Hepatocyte (in vitro differentiated cells): ENCODE results near the gene UFSP2. TPM values are rescaled to one million over a fixed set of nuclear protein-coding genes. Genes with fewer than 3 reads are reported as not detected.

Experiments used
- DNase-seq: peaks from one replicate; pipeline ENCODE4 v3.0.0-alpha.2; 2016; ENCODE audit warnings: low spot score
- H2AFZ ChIP-seq: fragments of 200-600 bp; sonication (generic); 2 replicates; pipeline ENCODE4 v1.6.0; 2016; ENCODE audit warnings: antibody characterized with exemption, mild to moderate bottlenecking
- H3K27ac ChIP-seq: fragments of 200-600 bp; sonication (generic); 2 replicates; pipeline ENCODE4 v1.5.1; 2016; ENCODE audit warnings: mild to moderate bottlenecking
- H3K27me3 ChIP-seq: fragments of 200-600 bp; sonication (generic); 2 replicates; pipeline ENCODE4 v1.6.1; 2016
- H3K36me3 ChIP-seq: fragments of 200-600 bp; sonication (generic); replicated peaks from 2 replicates; pipeline ENCODE4 v1.5.1; 2016; ENCODE audit warnings: low read depth; ENCODE audit not compliant: insufficient read depth
- H3K4me1 ChIP-seq: fragments of 200-600 bp; sonication (generic); 2 replicates; pipeline ENCODE4 v1.5.1; 2016; ENCODE audit warnings: mild to moderate bottlenecking, moderate library complexity; ENCODE audit not compliant: insufficient read depth
- H3K4me2 ChIP-seq: fragments of 200-600 bp; sonication (generic); 2 replicates; pipeline ENCODE4 v1.6.0; 2016
- H3K4me3 ChIP-seq: fragments of 200-600 bp; sonication (generic); 2 replicates; pipeline ENCODE4 v1.5.1; 2016; ENCODE audit warnings: mild to moderate bottlenecking
- H3K79me2 ChIP-seq: fragments of 200-600 bp; sonication (generic); 2 replicates; pipeline ENCODE4 v1.6.0; 2017; ENCODE audit warnings: mild to moderate bottlenecking
- H3K9me2 ChIP-seq: fragments of 200-600 bp; sonication (generic); replicated peaks from 2 replicates; pipeline ENCODE4 v1.6.0; 2017; ENCODE audit warnings: mild to moderate bottlenecking; ENCODE audit not compliant: insufficient read depth
- H3K9me3 ChIP-seq: fragments of 200-600 bp; sonication (generic); 2 replicates; pipeline ENCODE4 v1.5.1; 2016; ENCODE audit warnings: low read depth, mild to moderate bottlenecking
- H4K20me1 ChIP-seq: fragments of 200-600 bp; sonication (generic); 2 replicates; pipeline ENCODE4 v1.6.0; 2016; ENCODE audit warnings: mild to moderate bottlenecking; ENCODE audit not compliant: insufficient read depth, poor library complexity, severe bottlenecking
- EZH2 ChIP-seq: fragments of 200-600 bp; sonication (generic); IDR thresholded peaks from 2 replicates; pipeline ENCODE4 v1.6.1; 2016; ENCODE audit warnings: antibody characterized with exemption, mild to moderate bottlenecking, borderline replicate concordance
- EZH2phosphoT487 ChIP-seq: fragments of 200-600 bp; sonication (generic); IDR thresholded peaks from one replicate; pipeline ENCODE4 v1.6.1; 2018; ENCODE audit warnings: antibody characterized with exemption, mild to moderate bottlenecking, low read depth, moderate library complexity; ENCODE audit not compliant: unreplicated experiment, severe bottlenecking
- WGBS: methylation state at CpG from one replicate; pipeline ENCODE4 v1.1.6; 2016; ENCODE audit warnings: low lambda C conversion rate; ENCODE audit errors: missing lambda C conversion rate; 5-methylcytosine and 5-hydroxymethylcytosine counted together
- polyA plus RNA-seq: library from polyadenylated mRNA; unstranded; fragments of >200 nt; fragmentation: Nextera tagmentation; extraction: Ambion mirVana; gene quantifications from 2 replicates; pipeline ENCODE4 v1.2.1, GENCODE V29; 2016
- total RNA-seq: library from RNA; depleted of rRNA; stranded (reverse); fragments of >200 nt; gene quantifications from 2 replicates; pipeline ENCODE4 v1.2.3, GENCODE V29; 2014
- TF ChIP-seq, protein P1 (sequence below): fragments of 200-600 bp; sonication (generic); IDR thresholded peaks from 2 replicates; pipeline ENCODE4 v1.5.1; 2016; ENCODE audit warnings: antibody characterized with exemption, mild to moderate bottlenecking; ENCODE audit not compliant: poor library complexity

UFSP2 gene
- total and polyA plus RNA-seq, 2 experiments from 2014 or later, result 29.2 to 38.5 TPM

DNA sequence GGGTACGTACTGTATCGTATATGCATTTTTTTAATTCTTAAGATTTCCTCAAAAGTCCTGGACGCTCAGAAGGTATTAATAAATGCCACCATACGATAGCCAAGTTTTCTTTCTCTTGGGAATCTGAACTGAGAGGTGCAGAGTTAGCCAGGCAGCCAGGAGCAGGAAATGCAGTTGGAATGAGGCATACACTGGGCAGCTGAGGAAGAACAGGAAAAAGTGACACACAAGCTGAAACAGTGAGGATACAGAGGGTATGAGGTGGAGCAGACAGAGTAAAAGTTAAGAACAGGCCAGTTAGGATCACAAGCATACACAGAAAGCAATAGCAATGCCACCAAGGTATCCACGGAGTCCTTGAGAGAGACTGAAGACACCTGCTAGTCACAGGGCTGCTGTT is 13.4 kb downstream of the UFSP2 start:
- Histone ChIP-seq H3K4me1 (no peaks in the 10 kb centered on the region), H4K20me1 (no peaks in the 10 kb centered on the region), H3K4me3 (no peak overlapping the region), H3K9me2 (no peaks in the 10 kb centered on the region), H3K36me3 (no peaks in the 10 kb centered on the region), H3K4me2 (no peak overlapping the region), H3K9me3 (no peaks in the 10 kb centered on the region), H3K27ac (no peak overlapping the region), H2AFZ (no peak overlapping the region), H3K27me3 (no peaks in the 10 kb centered on the region), H3K79me2 (no peaks in the 10 kb centered on the region)
- TF ChIP-seq EZH2 (no peak), EZH2phosphoT487 (no peak)
- TF ChIP-seq, protein P1, sequence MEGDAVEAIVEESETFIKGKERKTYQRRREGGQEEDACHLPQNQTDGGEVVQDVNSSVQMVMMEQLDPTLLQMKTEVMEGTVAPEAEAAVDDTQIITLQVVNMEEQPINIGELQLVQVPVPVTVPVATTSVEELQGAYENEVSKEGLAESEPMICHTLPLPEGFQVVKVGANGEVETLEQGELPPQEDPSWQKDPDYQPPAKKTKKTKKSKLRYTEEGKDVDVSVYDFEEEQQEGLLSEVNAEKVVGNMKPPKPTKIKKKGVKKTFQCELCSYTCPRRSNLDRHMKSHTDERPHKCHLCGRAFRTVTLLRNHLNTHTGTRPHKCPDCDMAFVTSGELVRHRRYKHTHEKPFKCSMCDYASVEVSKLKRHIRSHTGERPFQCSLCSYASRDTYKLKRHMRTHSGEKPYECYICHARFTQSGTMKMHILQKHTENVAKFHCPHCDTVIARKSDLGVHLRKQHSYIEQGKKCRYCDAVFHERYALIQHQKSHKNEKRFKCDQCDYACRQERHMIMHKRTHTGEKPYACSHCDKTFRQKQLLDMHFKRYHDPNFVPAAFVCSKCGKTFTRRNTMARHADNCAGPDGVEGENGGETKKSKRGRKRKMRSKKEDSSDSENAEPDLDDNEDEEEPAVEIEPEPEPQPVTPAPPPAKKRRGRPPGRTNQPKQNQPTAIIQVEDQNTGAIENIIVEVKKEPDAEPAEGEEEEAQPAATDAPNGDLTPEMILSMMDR, result no peak
- DNase-seq, result no peak
- WGBS, result 97% methylated on average over 5 of the region's 5 CpGs

DNA sequence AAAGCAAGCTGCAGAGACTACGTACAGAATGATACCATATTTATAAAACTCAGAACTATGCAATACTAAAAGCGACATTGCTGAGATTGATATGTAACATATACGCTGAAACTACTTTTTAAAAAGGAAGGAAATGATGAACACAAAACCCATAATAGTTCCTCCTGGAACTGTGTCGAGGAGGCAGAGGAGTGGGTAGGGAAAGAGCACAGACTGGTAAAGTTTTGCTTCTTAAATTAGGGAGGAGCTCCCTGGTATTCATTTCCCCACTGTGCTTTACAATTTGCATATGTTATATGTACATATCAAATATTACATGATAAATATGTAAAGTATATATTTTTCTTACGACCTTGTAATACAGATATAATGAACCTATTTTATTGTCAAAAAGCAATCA is 13.9 kb downstream of the UFSP2 start:
- no peaks in the 10 kb centered on the region for H3K79me2 ChIP-seq
- H3K4me2 ChIP-seq, result no peak overlapping the region
- 93% methylated on average over 5 of the region's 5 CpGs for WGBS
- no peaks in the 10 kb centered on the region for H3K4me1 ChIP-seq
- no peak for DNase-seq
- H3K9me2 ChIP-seq, result no peaks in the 10 kb centered on the region
- no peak overlapping the region for H3K27ac ChIP-seq
- no peaks in the 10 kb centered on the region for H3K36me3 ChIP-seq
- no peaks in the 10 kb centered on the region for H3K27me3 ChIP-seq
- H3K9me3 ChIP-seq, result no peaks in the 10 kb centered on the region
- H4K20me1 ChIP-seq, result no peaks in the 10 kb centered on the region
- TF ChIP-seq EZH2, result no peak
- TF ChIP-seq, protein P1, result no peak
- H3K4me3 ChIP-seq, result no peak overlapping the region
- no peak overlapping the region for H2AFZ ChIP-seq

DNA sequence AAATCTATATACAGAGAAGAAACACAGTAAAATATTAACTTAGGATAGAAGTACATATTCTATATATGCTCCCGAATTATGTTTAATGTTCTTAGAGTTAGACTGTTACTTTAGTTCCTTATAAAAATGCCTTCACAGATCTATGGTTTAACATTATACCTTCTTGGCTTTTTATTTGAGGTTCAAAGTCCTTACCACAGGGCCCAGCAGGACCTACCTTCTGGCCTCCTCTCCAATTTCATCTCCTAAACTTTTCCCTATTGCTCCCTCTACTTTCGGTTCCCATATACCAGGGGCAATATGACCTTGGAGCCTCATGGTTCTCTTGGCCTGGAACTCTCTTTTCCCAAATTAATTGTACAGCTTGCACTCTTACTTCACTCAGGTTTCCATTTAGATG is 17.3 kb downstream of the UFSP2 start:
- Histone ChIP-seq H3K27ac (no peak overlapping the region), H3K9me2 (no peaks in the 10 kb centered on the region), H4K20me1 (no peaks in the 10 kb centered on the region), H3K4me2 (no peak overlapping the region), H3K9me3 (no peaks in the 10 kb centered on the region), H3K36me3 (no peaks in the 10 kb centered on the region), H3K4me1 (no peaks in the 10 kb centered on the region), H3K4me3 (no peak overlapping the region), H2AFZ (no peak overlapping the region), H3K27me3 (no peaks in the 10 kb centered on the region), H3K79me2 (no peaks in the 10 kb centered on the region)
- TF ChIP-seq, protein P1, result no peak
- no peak for TF ChIP-seq EZH2
- no peak for TF ChIP-seq EZH2phosphoT487
- WGBS, result 100% methylated on average over 2 of the region's 2 CpGs
- no peak for DNase-seq
